Measurements from ENCODE around the gene KLHDC4. TPM values are rescaled to one million over a fixed set of nuclear protein-coding genes. Genes with fewer than 3 reads are reported as not detected.
A peak's percentile ranks its signal among the peaks of the same experiment; 100 is the strongest.

The KLHDC4 gene
- total and polyA plus RNA-seq, 9 of the 15 experiments (the other 6 are each of a cell fraction or from before 2014, with no cell fraction given), result 1.3 to 68.1 (median 32.8) TPM

GRCh38 chr16:87765776-87766484 lies at the start of gene KLHDC4 (continued):
- TF ChIP-seq ETV6 (IDR thresholded peaks at IDR 0.05; ENCODE audit: borderline replicate concordance in 1 of 2, low read depth in 2 of 2, low read length in 1 of 2) (peak in 1 of 2 experiments; percentile 56; a peak in 1 of 4 replicates), ETV6 (CRISPR knock-in tag; IDR thresholded peaks at IDR 0.05; ENCODE audit: borderline replicate concordance) (no peak), KLF6 (CRISPR knock-in tag; IDR thresholded peaks at IDR 0.05; ENCODE audit: borderline replicate concordance) (peak; percentile 21; the same call in 1 of the 2 replicates), E2F8 (IDR thresholded peaks at IDR 0.05; ENCODE audit: low read depth, partially characterized antibody) (peak; percentile 92), ID3 (CRISPR knock-in tag; IDR thresholded peaks at IDR 0.05) (no peak), ID3 (tag; IDR thresholded peaks at IDR 0.05) (no peak), CBX8 (IDR thresholded peaks at IDR 0.05; ENCODE audit: borderline replicate concordance, extremely low read depth, low read depth, low read length, poor library complexity, severe bottlenecking) (no peak), HDGF (IDR thresholded peaks at IDR 0.05) (no peak), CSDE1 (IDR thresholded peaks at IDR 0.05) (no peak), MYNN (IDR thresholded peaks at IDR 0.05) (no peak), MYNN (CRISPR knock-in tag; IDR thresholded peaks at IDR 0.05) (no peak), SOX6 (IDR thresholded peaks at IDR 0.05) (peak; percentile 36; the same call in 1 of the 2 replicates), FOXJ2 (tag; IDR thresholded peaks at IDR 0.05) (no peak), POLR2H (tag; IDR thresholded peaks at IDR 0.05; ENCODE audit: low read depth) (peak; percentile 73), YY1 (IDR thresholded peaks at IDR 0.05; ENCODE audit: borderline replicate concordance in 1 of 3, control insufficient read depth in 1 of 3, extremely low read depth in 1 of 3, insufficient read depth in 3 of 3, insufficient read length in 1 of 3, insufficient replicate concordance in 2 of 3, low read depth in 1 of 3, low read length in 2 of 3) (peak; percentile 42 to 87 (median 66)), ETS1 (conservative IDR thresholded peaks at IDR 0.05; ENCODE audit: control insufficient read depth, low read depth, low read length) (peak; percentile 91), GATAD2A (IDR thresholded peaks at IDR 0.05) (no peak), ELF2 (CRISPR knock-in tag; IDR thresholded peaks at IDR 0.05) (peak; percentile 89), MTA1 (IDR thresholded peaks at IDR 0.05; ENCODE audit: borderline replicate concordance) (peak; percentile 98), ARID2 (IDR thresholded peaks at IDR 0.05) (no peak), ZNF24 (IDR thresholded peaks at IDR 0.05) (no peak), CHAMP1 (IDR thresholded peaks at IDR 0.05) (no peak)
